DMS53 (cell line): Measurements from ENCODE around the gene LITAFD.
"Not testable (repeated sequence)": the region's sequence is repeated elsewhere in the genome, so short reads cannot be mapped to it uniquely, and the experiment has no call there.

Experiments used
- DNase-seq: peaks from one replicate; lab custom pipeline; 2025; lab: John Stamatoyannopoulos, UW

The LITAFD gene

DNA sequence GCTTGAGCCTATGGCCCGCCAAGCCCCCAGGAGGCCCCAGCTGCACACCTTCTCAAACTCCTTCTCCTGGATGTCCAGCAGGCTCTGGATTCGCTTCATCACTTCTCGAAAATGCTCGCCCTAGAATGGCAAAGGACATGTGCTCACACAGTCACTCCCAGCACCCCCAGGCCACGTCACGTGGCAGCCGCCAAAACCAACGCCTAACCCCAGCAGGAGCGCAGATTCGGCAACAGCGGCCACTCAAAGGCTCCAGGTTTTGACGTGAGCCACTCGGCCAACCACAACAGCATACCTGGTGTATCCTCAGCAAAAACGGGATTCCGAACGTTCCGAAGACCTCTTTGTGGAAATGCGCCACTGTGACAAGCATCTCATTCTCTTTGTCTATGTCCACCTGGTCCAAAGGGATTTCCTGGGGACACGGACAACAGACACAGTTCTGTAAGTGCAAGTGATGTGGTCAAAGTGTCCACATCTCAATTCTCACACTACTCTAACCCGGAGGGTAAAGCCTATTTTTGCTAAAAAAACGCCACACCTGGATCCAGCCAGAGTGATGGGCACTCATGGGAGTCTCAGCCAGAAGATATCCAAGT lies 12.7 kb downstream of the LITAFD start:
- no peak for DNase-seq

GRCh38 chr16:8898660-8899318 lies 16.6 kb downstream of the LITAFD start:
- no peak for DNase-seq

- no peak for DNase-seq
Measured at GRCh38 chr16:8899709-8900317, 17.7 kb downstream of the LITAFD start.

- DNase-seq = no peak
Measured at GRCh38 chr16:8900343-8900742, 18.2 kb downstream of the LITAFD start.

- DNase-seq = no peak
Measured at GRCh38 chr16:8901320-8901861, 19.2 kb downstream of the LITAFD start.

- no peak for DNase-seq
Measured at GRCh38 chr16:8903004-8903403, 20.9 kb downstream of the LITAFD start.

GRCh38 chr16:8904018-8904430 lies 21.9 kb downstream of the LITAFD start:
- no peak for DNase-seq

DNA sequence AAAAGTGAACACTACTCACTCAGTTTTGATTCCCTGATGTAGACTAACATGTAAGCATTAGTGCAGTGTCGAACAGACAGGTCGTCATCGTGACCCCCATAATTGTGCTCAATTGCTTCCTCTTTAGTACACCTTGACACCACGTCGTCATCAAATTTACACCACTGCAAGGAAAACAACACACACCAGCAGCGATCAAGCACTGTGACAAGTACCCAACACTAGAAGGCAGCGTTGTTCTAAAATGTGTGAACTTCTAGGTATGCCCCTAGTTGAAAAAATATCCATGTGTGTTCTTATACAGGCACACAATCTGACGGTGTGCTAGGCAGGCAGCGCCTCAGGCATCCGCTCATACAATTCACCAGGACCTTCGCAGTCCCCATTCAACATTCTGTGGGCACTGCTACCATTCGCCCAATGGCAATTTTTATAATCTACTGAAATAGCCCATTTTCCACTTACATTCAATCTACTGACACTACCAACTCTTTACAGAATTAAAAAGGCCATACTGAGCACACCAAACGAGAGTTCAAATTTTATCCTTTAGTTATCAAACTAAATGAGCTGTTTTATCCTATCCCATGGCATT lies 23.1 kb downstream of the LITAFD start:
- peak; percentile 51 for DNase-seq

GRCh38 chr16:8905795-8906591 lies 23.8 kb downstream of the LITAFD start:
- peak; percentile 5 for DNase-seq

- no peak for DNase-seq
Measured at GRCh38 chr16:8907096-8907495, 24.9 kb downstream of the LITAFD start.

DNA sequence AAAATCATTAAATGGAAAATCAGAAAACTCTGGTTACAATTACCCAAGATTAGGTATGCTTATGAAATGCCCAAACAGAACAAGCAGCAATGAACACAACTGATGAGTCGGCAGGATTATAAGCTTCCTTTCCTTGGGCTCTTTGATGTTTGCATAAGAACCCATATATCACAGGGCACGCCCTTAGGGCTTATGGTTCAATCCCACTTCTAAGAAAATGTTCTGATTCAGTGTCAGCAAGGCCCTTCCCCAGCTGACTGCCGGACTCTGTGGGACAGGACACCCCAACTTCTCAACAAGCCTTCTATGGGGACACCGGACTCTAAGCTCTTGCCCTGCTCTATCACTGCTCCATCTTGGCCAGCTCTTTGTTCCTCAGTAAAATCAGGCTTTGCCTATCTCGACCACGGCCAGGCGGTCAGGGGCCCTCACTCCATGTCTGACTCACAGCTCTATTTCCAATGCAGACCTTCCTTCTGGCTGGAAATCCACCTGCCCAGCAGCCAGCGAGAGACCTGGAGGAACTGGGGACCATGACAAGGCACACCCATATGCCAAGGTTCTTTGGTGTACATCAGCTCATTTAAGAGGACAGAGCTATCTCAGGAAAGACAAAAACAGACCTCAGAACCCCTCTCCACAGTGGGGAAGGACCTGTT lies 26.8 kb downstream of the LITAFD start:
- no peak for DNase-seq

GRCh38 chr16:8910811-8911210 lies 28.7 kb downstream of the LITAFD start:
- no peak for DNase-seq

GRCh38 chr16:8912793-8913192 lies 30.6 kb downstream of the LITAFD start:
- no peak for DNase-seq

- DNase-seq = no peak
Measured at GRCh38 chr16:8914098-8914497, 31.9 kb downstream of the LITAFD start.

DNA sequence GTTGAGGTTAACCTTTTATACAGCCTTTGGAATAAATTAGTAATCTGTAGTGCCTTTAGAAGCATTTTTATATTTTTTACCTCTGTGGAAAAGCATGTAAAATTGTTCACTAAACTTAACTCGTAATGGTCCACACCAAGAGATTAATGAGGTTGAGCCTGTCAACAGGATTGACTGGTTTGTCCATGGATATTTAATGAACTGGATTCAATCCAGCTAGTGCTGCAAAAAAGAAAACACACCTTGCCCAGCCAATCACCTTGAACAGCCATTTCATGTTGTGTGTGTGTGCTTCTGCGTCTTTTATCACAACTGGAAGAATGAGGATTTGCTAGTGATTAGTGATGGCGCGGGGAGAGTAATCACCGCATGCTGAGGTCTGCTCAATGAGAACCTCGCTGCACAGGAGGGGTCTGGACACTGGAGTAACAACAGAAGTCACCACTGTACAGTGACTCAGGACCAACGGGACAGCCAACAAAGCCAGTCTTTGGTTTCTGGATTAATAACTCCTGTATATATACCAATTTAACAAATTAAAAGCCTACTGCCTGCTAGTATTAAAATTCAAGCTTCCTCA lies 33.7 kb downstream of the LITAFD start:
- DNase-seq = no peak

DNA sequence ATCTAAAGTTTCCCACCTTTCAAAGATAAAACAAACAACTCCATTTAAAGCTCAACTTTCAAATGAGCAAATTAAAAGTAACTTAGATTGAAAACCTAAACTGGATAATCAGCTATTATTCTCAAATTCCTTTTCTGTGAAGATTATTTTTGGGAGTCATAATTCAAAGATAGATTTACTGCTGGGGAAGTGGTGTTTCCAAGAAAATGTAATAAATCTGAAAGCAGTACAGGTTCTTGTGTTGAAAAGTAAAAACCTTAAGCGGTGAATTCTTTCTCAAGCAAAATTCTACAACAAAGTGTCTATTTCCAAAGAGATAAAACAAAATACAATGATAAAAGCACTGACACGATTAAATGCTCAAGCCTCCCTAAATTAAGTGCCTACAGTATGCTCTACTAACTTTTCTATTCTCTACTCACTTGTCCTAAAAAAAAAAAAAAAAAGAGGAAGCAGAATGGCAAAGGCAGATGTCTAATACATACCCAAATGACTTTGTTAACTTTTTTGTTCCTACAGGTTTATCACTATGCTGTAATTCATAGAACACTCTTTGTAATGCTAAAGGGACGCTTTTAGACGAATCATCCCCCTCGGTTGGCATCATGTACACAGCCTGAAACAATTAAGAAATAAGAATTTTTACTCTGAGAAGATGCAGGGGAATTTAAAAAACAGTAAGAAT lies 34.5 kb downstream of the LITAFD start:
- no peak for DNase-seq

- not testable (repeated sequence) for DNase-seq
Measured at GRCh38 chr16:8917336-8917735, 35.2 kb downstream of the LITAFD start.

DNA sequence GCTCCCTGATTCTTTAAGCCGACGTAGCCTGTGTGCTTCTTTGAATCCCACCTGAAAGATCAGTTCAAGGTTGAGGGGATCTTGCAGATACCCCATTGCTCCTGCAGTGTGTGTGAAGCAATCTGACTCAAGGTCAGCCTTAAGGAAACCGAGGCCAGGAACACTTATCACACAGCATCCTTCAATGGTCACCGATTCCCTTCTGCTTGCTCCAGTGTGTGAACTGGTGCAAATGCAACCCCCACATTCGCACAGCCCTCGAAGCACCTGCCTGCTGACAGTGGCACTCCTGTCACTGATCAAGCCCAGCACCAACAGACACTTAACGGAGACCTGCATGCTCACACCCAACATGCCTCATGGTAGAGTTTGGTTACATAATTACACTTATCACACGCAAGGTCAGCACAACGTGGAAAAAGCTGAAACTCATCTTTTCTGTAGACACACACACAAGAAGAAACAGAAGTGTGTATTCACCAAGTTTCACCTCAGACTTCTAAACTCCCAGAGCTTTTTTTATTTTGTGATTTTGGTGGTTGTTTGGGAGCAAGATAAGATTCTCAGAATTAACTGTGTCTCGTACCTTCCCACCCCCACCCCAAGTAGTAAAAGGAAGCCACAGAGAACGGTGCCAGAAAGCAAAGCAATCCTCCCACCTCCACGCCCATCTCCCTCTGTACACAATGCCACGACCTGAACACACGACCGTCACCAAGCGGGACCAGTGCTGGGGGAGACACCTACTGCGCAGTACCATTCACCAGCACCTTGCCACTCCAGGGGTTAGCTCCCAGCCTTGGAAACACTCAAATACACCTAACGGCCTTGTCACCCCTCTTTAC lies 37.2 kb downstream of the LITAFD start:
- no peak for DNase-seq

DNA sequence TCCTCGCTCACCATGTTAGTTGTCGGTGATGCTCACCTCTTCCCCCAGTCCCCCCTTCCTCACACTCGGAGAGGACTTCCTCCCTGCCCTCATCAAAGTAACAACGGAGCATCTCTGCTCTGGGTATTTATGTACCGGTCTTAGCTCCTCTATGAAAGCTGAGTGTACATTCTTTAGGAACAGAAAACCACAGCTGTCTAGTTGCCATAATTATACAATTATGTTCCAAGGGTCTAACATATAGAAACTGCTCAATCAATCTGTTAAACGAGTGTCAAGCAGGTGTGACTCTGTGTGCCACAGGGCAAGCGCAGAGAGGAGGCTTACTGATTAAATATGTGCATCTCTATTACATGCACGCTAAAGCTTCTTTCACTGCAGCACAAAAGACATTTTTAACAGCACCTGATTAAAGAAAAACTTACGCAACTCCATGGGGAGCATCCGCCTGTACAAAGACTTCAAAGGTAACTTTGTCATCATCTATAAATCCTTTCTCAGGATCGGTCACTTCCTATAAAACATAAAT lies 37.8 kb downstream of the LITAFD start:
- DNase-seq = no peak
